H7 (cell line): ENCODE measurements around the gene TLR3. TPM values are rescaled to one million over a fixed set of nuclear protein-coding genes. Genes with fewer than 3 reads are reported as not detected.

ENCODE experiments used
- DNase-seq: peaks from one replicate; pipeline ENCODE4 v3.0.0; 2012
- H3K27me3 ChIP-seq: 2 replicates; pipeline ENCODE4 v1.6.0; 2011; ENCODE audit warnings: mild to moderate bottlenecking, low read length; ENCODE audit not compliant: control insufficient read depth, insufficient read depth
- H3K36me3 ChIP-seq: replicated peaks from 2 replicates; pipeline ENCODE4 v1.5.1; 2011; ENCODE audit warnings: low read length; ENCODE audit not compliant: control insufficient read depth, insufficient read depth
- H3K4me3 ChIP-seq: 2 replicates; pipeline ENCODE4 v1.5.1; 2011; ENCODE audit warnings: low read depth, mild to moderate bottlenecking, control low read depth, low read length, moderate library complexity; ENCODE audit not compliant: insufficient read depth
- total RNA-seq: library from RNA; depleted of rRNA; stranded (reverse); fragments of >200 nt; shearing (Covaris generic); gene quantifications from 2 replicates; pipeline ENCODE4 v1.2.3, GENCODE V29; 2014; rRNA removed

The TLR3 gene
- total RNA-seq = 1.0 and 1.8 TPM in 2 replicates

DNA sequence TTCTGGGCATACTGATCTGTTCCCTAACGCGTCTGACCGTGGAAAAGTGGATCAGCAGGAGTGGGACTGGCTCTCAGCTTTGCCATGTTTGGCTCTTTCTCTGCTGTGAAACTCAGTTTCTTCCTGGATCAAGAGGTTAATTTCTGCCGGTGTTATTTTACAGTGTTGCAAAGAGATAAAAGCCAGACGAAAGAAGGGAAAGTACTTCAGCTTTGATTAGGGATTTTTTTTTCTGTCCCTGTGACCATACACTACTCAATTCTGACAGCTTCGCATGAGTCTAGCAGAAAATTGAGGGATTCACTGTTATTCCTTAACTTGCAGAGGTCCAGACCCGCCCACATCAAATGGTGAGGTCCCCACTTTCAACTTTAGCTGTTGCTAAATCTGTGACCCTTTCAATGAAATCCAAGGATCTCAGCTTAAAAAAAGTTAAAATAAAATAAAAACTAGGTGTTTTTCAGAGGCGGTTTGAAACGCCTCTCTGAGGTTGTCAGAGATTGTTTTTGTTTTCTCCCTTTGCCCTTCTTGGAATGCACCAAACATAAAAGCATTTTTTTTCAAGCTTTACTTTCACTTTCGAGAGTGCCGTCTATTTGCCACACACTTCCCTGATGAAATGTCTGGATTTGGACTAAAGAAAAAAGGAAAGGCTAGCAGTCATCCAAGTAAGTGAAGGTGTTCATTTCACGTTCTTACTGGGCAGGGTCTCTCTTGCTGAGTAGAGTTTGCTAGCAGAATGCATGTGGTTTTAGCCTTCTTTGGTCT, at the start of gene TLR3:
Gene TLR3, plus strand, starts transcription at position 576 of the 768 bp plus-strand sequence. CDS start 7,464 bp downstream, outside the sequence.
- Histone ChIP-seq H3K27me3 (no peaks in the 10 kb centered on the region), H3K4me3 (no peak within 1 kb of the TSS), H3K36me3 (no peaks in the 10 kb centered on the region)
- DNase-seq = no peak

DNA sequence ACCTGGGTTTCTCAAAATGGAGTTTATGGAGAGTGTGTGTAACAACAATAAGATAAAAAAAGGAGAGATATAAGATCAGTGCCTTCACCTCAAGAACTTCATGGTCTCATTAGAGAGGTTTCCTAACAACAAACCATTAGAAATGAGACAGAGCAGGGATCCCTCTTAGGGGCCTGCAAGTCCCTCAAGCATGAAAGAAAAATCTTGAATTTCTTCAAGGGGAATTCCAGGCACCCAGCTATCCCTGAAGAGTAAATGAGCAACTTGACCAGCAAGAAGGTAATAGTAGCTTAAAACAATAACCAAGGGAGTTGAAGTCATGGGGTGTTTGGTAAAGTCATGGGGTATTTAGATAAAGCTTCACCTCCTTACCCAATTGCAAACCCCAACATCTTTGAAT, 49.7 kb upstream of the TLR3 start:
- no peaks in the 10 kb centered on the region for H3K27me3 ChIP-seq
- H3K36me3 ChIP-seq = no peaks in the 10 kb centered on the region
- DNase-seq = no peak
- H3K4me3 ChIP-seq = no peak overlapping the region

DNA sequence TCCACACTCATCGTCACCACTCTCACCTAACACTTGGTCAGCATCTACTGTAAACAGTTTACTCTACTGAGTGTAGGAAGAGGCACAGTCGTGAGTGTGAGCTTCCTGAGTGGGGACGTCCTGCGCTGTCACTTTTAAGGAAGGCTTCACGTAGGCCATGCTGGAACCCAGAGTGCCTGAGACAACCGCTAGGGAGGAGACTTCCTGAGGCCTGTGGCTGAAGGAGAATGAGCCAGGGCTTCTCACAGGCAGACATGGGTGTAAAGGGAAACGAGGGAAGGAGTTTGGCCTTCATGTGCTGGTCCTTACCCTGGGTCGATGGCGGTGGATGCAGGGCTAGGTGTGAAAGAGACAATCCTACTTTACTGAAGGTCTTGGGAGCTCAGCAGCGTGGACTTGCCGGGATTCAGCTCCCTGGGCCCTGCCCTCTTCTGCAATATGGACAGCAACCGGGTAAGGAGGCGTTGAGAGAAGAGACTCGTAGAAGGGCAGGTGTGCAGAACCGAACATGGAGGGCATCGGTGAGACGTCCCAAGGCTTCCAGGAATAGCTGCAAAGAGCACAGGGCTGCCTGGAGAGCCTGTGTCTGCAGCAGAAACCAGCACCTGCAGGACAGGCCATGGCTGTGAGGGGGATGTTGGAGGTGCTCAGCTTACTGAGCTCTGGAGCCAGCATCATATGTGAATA, 48.7 kb upstream of the TLR3 start:
- H3K4me3 ChIP-seq = no peak overlapping the region
- no peak for DNase-seq
- H3K36me3 ChIP-seq = no peaks in the 10 kb centered on the region
- no peaks in the 10 kb centered on the region for H3K27me3 ChIP-seq

DNA sequence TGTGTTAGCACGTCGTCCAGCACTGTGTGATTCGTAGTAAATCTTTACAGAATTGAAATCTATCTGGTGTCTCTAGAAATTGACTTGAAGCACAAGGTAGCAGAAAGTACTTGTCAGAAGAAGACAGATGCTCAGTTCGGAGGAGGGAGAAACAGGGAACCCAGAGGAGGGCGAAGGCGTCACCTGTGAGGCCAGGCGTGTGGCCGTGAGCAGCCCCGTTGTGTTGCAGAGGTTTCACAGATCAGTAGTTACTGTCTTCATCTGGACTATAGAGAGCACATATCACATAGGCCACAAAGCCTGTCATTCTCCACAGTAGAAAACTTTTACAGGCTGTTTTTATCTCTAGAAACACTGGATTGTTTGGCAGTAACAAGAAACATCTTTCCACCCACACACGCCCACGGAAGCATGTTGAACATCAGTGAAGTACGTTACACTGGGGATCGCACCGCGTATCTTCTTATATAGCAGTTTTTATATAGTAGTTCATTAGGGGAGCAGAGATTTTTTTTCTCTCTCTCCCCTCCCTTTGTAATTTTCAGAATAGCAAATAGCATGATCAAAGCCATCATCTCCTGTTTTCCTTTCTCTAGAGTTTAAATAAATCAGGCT, 48.1 kb upstream of the TLR3 start:
- no peak for DNase-seq
- no peak overlapping the region for H3K4me3 ChIP-seq
- no peaks in the 10 kb centered on the region for H3K27me3 ChIP-seq
- H3K36me3 ChIP-seq = no peaks in the 10 kb centered on the region

DNA sequence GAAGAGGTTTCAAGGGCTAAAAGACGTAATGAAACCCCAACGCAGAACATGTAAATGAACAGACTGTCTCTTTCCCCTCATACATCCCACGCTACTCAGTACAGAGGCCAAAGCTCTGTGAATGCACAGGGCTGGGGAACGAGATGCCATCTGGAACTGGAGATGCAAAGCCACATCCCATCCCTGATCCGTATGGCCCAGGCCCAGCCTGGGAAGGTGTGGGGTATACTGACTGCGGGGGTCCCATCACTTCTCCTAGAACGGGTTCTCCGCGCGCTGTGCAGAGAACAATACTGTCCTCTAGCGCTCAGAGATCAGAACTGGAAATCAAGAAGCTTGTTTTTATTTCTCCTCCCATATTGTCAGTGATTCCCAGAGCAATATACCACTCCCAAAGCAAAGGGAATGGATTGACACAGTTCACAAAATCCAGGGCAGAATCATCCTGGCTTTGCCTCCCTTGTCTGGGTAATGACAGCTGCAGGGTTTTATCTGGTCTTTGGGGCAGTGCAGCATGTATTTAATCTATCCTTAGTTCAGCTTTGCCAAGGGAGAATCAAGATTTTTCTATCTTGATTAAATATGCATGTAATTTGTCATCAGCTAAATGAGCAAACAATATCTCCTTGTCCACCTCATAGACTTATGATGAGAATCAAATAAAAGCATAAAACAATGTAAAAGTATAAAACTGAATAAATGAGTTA, 47.3 kb upstream of the TLR3 start:
- no peaks in the 10 kb centered on the region for H3K27me3 ChIP-seq
- H3K36me3 ChIP-seq = no peaks in the 10 kb centered on the region
- peak; percentile 90 for DNase-seq
- no peak overlapping the region for H3K4me3 ChIP-seq

DNA sequence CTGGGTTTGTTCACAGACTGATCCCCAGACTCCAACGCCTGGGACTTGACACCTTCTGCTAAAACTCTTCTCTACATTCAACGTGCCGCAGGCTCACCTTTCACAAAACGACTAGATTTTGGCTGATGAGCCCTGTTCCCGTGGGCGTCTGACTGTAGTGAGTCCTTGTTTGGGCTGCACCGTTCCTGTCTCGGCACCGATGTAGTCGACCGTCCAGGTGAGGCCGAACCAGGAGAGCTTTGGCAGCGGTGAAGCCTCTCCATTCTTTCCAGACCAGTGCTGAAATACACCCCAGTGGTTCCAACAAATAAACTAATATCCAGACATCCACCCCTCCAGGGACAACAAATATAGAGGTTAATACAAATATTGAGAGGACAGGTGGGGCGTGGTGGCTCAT, 45.0 kb upstream of the TLR3 start:
- no peak for DNase-seq

DNA sequence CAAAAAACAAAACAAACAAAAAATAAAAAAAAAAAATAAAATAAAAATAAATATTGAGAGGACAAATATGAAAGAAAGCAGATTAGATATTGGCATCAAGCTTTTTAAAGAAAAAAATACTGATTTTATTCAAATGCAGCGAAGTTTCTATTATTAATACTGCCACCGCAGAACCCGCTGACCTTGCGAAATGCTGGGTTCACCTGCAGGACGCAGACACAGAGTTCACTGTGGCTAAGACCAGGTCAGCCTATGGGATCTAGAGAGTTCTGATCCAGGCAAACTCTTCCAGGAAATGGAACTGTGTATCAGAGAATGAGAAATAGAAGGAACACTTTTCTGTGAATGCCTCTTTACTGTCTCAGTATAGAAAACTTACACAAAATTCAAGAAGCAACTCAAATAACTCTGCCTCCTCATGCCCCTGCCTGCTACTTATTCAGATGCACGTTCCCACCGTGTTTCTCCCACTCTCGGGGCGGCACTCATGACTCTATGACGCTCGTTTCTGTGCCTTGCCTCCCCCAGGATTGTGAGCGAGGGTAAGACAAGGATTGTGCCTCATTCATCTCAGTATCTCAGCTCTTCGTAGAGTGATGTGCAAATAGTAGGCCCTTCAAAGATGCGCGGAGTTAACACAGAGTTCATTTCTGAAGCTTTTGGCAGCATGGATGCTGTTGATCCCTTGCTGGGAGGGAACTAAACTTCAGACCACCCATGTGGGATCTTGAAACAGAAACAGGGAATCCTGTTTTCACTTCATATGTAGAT, 44.1 kb upstream of the TLR3 start:
- no peak overlapping the region for H3K4me3 ChIP-seq
- DNase-seq = no peak
- H3K36me3 ChIP-seq = no peaks in the 10 kb centered on the region
- H3K27me3 ChIP-seq = no peaks in the 10 kb centered on the region

More for the DNA sequence above, 45.0 kb upstream of the TLR3 start:
- Histone ChIP-seq H3K36me3 (no peaks in the 10 kb centered on the region), H3K4me3 (no peak overlapping the region), H3K27me3 (no peaks in the 10 kb centered on the region)

DNA sequence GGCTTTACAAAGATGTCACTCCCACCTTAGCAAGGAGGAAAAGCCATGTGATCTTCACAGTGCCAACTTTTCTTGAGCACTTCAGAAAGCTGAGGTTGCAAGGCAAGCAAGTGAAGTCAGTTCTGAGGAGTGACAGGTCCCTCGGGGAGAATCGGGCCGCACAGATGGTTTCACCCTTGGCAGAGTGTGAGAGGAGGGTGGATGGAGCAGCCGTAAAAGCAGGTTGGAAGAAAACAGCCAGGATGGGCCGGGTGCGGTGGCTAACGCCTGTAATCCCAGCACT, 43.6 kb upstream of the TLR3 start:
- no peak for DNase-seq
- Histone ChIP-seq H3K4me3 (no peak overlapping the region), H3K36me3 (no peaks in the 10 kb centered on the region), H3K27me3 (no peaks in the 10 kb centered on the region)

DNA sequence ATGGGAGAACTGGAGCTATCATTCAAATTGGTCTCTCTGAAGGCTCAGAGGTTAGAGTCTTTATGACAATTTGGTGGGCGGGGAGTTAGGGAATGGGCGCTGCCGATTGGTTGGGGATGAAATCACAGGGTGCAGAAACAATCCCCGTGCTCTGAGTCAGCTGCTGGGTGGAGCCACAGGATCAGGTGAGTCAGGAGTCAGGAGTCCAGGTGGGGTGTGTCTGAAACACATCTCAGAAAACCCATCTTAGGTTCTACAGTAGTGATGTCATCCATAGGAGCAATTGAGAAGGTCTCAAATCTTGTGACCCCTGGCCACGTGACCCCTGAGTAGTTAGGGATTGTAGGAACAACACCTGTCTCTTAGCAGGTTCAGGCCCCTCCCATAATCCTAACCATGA, 41.6 kb upstream of the TLR3 start:
- DNase-seq = no peak
- Histone ChIP-seq H3K27me3 (no peaks in the 10 kb centered on the region), H3K36me3 (no peaks in the 10 kb centered on the region), H3K4me3 (no peak overlapping the region)

DNA sequence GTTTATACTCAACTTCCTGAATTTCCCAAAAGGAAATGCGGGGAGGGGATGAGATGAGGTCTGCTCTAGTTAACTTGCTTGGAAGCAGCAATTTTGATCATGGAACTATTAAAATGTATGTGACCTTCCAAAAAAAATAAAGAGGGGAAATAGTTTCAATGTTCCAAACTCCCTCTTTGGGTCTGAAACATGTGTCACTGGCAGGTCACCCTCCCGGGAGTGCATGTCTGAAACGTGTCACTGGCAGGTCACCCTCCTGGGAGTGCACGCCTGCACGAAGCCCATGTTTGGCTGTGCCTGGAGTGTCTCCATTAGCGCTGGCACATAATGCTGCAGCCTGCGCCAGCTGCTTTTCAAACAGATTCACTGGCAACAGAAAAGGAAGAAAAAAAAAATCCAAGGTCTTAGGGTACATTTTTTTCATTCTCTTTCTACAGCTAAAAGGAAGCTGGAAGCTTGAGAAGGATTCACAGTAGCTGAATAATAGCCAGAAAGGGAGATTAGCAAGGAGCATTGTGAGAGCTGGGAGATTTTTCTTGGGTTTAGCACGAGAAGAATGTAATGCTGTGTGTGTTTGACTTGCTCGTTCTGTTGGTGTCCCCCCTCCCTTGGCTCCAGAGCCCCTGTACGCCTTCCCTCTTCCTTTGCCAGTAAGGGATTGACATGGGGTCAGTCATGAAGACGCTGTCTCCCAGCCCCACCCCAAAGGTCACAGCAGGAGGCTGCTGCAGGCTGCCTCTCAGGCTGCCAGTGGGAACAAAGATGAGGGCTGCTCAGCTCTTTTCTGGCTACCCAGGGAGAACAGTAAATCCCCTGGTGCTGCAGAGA, 39.2 kb upstream of the TLR3 start:
- Histone ChIP-seq H3K36me3 (no peaks in the 10 kb centered on the region; the same call in 1 of the 2 replicates), H3K4me3 (no peak overlapping the region), H3K27me3 (no peaks in the 10 kb centered on the region)
- DNase-seq = no peak

DNA sequence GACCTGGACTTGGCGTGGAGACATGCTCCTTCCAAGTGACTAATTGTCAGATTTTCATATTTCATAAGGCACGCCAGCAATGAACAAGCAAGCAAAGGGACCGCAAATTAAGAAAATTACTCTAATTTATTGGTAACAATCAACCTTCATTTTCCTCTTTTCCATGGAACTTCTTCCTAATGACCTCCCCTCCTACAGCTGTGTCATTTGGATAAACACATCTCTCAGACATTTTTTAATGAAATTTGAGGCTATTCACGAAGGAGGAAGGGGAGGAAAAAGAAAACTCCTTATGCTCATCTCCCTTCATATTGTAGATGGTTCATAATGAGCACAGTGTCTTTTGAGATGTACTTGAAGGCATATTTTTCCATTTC, 38.6 kb upstream of the TLR3 start:
- no peak overlapping the region for H3K4me3 ChIP-seq
- no peaks in the 10 kb centered on the region; the same call in 1 of the 2 replicates for H3K36me3 ChIP-seq
- no peak for DNase-seq
- no peaks in the 10 kb centered on the region for H3K27me3 ChIP-seq

DNA sequence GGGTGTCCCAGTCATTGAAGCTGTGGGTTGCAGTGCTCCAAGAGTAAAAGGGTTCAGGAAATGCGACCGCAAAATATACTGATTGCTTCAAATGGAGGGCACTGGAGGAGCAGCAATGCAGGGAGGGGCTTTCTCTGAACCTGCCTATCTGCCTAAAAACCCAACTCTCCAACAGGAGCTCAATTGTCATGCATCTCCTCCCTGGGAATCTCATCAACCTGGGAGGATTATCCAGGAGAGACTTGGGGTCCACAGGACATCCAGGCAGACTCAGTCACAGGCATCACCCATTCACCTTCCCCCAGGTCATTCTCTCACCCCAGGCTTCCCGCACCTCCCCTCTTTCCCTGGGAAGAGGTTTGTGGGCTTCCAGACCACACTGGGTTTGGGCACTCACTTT, 38.2 kb upstream of the TLR3 start:
- DNase-seq = no peak
- Histone ChIP-seq H3K4me3 (no peak overlapping the region), H3K27me3 (no peaks in the 10 kb centered on the region), H3K36me3 (no peaks in the 10 kb centered on the region; the same call in 1 of the 2 replicates)

DNA sequence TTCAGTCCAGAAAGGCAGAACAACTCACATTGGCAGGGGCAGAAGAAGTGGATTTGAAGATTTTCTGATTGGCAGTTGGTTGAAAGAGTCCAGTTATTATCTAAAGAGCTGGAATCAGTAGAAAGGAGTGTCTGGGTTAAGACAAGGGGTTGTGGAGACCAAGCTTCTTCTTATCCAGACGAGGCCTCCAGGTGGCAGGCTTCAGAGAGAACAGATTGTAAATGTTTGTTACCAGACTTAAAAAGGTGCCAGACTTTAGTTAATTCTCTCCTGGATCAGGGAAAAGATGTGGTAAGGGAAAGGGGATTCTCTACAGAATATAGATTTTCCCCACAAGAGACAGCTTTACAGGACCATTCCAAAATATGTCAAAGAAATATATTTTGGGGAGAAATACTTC, 36.7 kb upstream of the TLR3 start:
- no peak for DNase-seq
- Histone ChIP-seq H3K4me3 (no peak overlapping the region), H3K36me3 (no peaks in the 10 kb centered on the region; the same call in 1 of the 2 replicates), H3K27me3 (no peaks in the 10 kb centered on the region)
